Colonic mucosa (tissue), 4 donors: Measurements from ENCODE around the gene SLC41A3. TPM values are rescaled to one million over a fixed set of nuclear protein-coding genes. Genes with fewer than 3 reads are reported as not detected.

Experiments
- DNase-seq: peaks from one replicate; pipeline ENCODE4 v3.0.0-alpha.2; 2020
- H3K27ac ChIP-seq: fragments of 200-600 bp; one replicate; pipeline ENCODE4 v1.8.0; 2021
- H3K27me3 ChIP-seq: fragments of 200-600 bp; one replicate; pipeline ENCODE4 v1.8.0; 2021
- H3K36me3 ChIP-seq: fragments of 200-600 bp; one replicate; pipeline ENCODE4 v1.8.0; 2021
- H3K4me1 ChIP-seq: fragments of 200-600 bp; one replicate; pipeline ENCODE4 v1.8.0; 2021; ENCODE audit warnings: mild to moderate bottlenecking
- H3K4me3 ChIP-seq: fragments of 200-600 bp; one replicate; pipeline ENCODE4 v1.8.0; 2021
- H3K9ac ChIP-seq, 2 donors: one replicate each; pipeline ENCODE4 v1.7.0; 2013; ENCODE audit warnings: control low read depth in 2 of 2, low read depth in 2 of 2, low read length in 2 of 2
- H3K9me3 ChIP-seq: fragments of 200-600 bp; one replicate; pipeline ENCODE4 v1.8.0; 2021
- intact Hi-C: fragments of 100-400 bp; cut with DNase I; formaldehyde crosslinking; loops from one replicate; pipeline ENCODE4 v1.14.1; 2022
- total RNA-seq, 2 donors: library from RNA; stranded (reverse); fragmentation: NEBNext Ultra II Directional in 1 of 2; extraction: Animal tissue kit (Norgen Biotek cat#: 25700) in 1 of 2; gene quantifications; one replicate each; pipeline ENCODE4 v1.2.1, GENCODE V29; 2021
- TF ChIP-seq, protein P1 (sequence below): fragments of 200-600 bp; IDR thresholded peaks from one replicate; pipeline ENCODE4 v1.8.0; 2022; ENCODE audit warnings: antibody characterized with exemption, mild to moderate bottlenecking
- donor health status: healthy.
- donor health status: DM: no; HTN: no; CAD: no.
- donor health status: DM: no; HTN: no; CAD: no.

Gene SLC41A3
- total RNA-seq, 2 donors from 2014 or later = 27.6 to 33.1 TPM

DNA sequence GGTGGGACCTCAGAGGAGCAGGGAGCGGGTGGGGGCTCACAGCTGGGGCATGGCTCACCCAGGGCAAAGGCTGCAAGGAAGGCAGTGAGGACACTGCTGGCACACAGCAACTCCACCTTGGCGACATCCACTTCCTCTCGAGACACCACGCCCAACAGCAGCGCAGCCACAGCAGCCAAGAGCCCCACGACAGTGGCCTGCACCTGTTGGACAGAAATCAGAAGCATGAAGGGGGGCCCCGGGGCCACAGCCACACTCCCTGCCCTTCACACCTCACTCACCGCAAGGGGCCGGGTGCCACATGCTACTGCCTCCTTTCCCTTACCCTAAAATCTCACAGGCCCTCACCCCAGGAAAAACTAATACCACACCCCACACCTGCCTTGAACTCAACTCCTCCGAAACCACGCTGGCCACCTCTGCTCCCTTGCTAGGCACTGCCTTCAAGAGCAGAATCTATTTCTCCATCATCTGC lies 57.6 kb downstream of the SLC41A3 start:
- Histone ChIP-seq H3K27ac (no peak overlapping the region), H3K27me3 (no peaks in the 10 kb centered on the region), H3K9me3 (no peaks in the 10 kb centered on the region), H3K36me3 (no peaks in the 10 kb centered on the region), H3K4me3 (no peak overlapping the region), H3K4me1 (no peaks in the 10 kb centered on the region), H3K9ac (no peak overlapping the region)
- TF ChIP-seq, protein P1, sequence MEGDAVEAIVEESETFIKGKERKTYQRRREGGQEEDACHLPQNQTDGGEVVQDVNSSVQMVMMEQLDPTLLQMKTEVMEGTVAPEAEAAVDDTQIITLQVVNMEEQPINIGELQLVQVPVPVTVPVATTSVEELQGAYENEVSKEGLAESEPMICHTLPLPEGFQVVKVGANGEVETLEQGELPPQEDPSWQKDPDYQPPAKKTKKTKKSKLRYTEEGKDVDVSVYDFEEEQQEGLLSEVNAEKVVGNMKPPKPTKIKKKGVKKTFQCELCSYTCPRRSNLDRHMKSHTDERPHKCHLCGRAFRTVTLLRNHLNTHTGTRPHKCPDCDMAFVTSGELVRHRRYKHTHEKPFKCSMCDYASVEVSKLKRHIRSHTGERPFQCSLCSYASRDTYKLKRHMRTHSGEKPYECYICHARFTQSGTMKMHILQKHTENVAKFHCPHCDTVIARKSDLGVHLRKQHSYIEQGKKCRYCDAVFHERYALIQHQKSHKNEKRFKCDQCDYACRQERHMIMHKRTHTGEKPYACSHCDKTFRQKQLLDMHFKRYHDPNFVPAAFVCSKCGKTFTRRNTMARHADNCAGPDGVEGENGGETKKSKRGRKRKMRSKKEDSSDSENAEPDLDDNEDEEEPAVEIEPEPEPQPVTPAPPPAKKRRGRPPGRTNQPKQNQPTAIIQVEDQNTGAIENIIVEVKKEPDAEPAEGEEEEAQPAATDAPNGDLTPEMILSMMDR = no peak
- DNase-seq = no peak
- intact Hi-C loops = no loop called here

- TF ChIP-seq, protein P1 = no peak
- Histone ChIP-seq H3K9ac (no peak overlapping the region), H3K36me3 (no peaks in the 10 kb centered on the region), H3K27ac (no peak overlapping the region), H3K4me1 (no peaks in the 10 kb centered on the region), H3K4me3 (no peak overlapping the region), H3K9me3 (no peaks in the 10 kb centered on the region), H3K27me3 (no peaks in the 10 kb centered on the region)
- no peak for DNase-seq
- intact Hi-C loops = no loop called here
Observed at GRCh38 chr3:126025862-126026261, 58.1 kb downstream of the SLC41A3 start.

DNA sequence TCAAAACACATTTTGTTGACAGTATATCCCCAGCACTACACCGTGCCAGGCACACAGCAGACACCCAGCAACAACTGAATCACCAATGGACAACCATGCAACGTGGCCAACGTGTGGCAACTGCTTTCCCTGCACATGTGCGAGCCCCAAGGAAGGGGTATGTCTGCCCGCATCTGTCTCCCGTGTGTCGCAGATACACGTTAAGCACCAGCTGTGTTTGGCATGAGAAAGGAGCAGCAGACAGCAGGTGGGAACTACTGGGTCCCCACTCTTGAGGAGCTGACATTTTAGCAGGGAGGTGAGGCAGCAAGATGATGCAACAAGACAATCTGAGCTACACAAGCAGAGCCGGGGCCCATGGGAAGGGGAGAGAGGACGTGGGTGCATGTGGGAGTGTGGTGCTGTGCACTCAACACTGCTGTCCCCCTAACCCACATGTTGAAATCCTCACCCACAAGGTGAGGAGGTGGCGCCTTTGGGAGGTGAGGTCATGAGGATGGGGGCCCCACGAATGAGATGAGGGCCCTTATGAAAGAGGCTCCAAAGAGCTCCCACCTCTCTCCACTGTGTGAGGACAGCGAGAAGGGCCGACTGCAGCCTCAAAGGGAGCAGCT lies 58.7 kb downstream of the SLC41A3 start:
- Histone ChIP-seq H3K27me3 (no peaks in the 10 kb centered on the region), H3K9me3 (no peaks in the 10 kb centered on the region), H3K4me3 (no peak overlapping the region), H3K4me1 (no peaks in the 10 kb centered on the region), H3K27ac (no peak overlapping the region), H3K36me3 (no peaks in the 10 kb centered on the region), H3K9ac (no peak overlapping the region)
- no peak for DNase-seq
- intact Hi-C loops = no loop called here
- TF ChIP-seq, protein P1 = no peak

GRCh38 chr3:126024049-126024854 lies 59.7 kb downstream of the SLC41A3 start:
- TF ChIP-seq, protein P1 = no peak
- no peaks in the 10 kb centered on the region for H3K36me3 ChIP-seq
- H3K9ac ChIP-seq = no peak overlapping the region
- no peaks in the 10 kb centered on the region for H3K27me3 ChIP-seq
- H3K9me3 ChIP-seq = no peaks in the 10 kb centered on the region
- H3K4me3 ChIP-seq = no peak overlapping the region
- intact Hi-C loops = no loop called here
- H3K4me1 ChIP-seq = no peaks in the 10 kb centered on the region
- DNase-seq = no peak
- H3K27ac ChIP-seq = no peak overlapping the region

GRCh38 chr3:126023390-126023789 lies 60.5 kb downstream of the SLC41A3 start:
- H3K9me3 ChIP-seq = no peaks in the 10 kb centered on the region
- H3K27ac ChIP-seq = no peak overlapping the region
- DNase-seq = no peak
- H3K4me3 ChIP-seq = no peak overlapping the region
- H3K36me3 ChIP-seq = no peaks in the 10 kb centered on the region
- H3K9ac ChIP-seq = no peak overlapping the region
- intact Hi-C loops = no loop called here
- TF ChIP-seq, protein P1 = no peak
- no peaks in the 10 kb centered on the region for H3K4me1 ChIP-seq
- no peaks in the 10 kb centered on the region for H3K27me3 ChIP-seq
